ENCODE results near the gene UNC45A. TPM values are rescaled to one million over a fixed set of nuclear protein-coding genes. Genes with fewer than 3 reads are reported as not detected.

Gene UNC45A
- polyA plus RNA-seq, 1 donor = 23.2 TPM

GRCh38 chr15:90942354-90943120 is 7.5 kb downstream of the UNC45A start:
- DNase-seq (ENCODE audit: low read depth) = no peak

- no peak for DNase-seq (ENCODE audit: low read depth)
Measured at GRCh38 chr15:90945091-90945490, 10.0 kb downstream of the UNC45A start.

GRCh38 chr15:90946538-90946937 is 11.5 kb downstream of the UNC45A start:
- DNase-seq (ENCODE audit: low read depth) = no peak

GRCh38 chr15:90946941-90947576 is 12.0 kb downstream of the UNC45A start:
- DNase-seq (ENCODE audit: low read depth) = no peak

GRCh38 chr15:90947577-90948357 is 12.7 kb downstream of the UNC45A start:
- no peak for DNase-seq (ENCODE audit: low read depth)

GRCh38 chr15:90948506-90948905 is 13.4 kb downstream of the UNC45A start:
- no peak for DNase-seq (ENCODE audit: low read depth)

- DNase-seq (ENCODE audit: low read depth) = no peak
Measured at GRCh38 chr15:90949979-90950675, 15.0 kb downstream of the UNC45A start.

GRCh38 chr15:90950676-90951075 is 15.6 kb downstream of the UNC45A start:
- no peak for DNase-seq (ENCODE audit: low read depth)

GRCh38 chr15:90952901-90953677 is 18.0 kb downstream of the UNC45A start:
- no peak for DNase-seq (ENCODE audit: low read depth)

GRCh38 chr15:90953947-90954711 is 19.0 kb downstream of the UNC45A start:
- DNase-seq (ENCODE audit: low read depth) = no peak

- peak; percentile 92 for DNase-seq (ENCODE audit: low read depth)
Measured at GRCh38 chr15:90954712-90955623, 19.9 kb downstream of the UNC45A start, which contains the start of gene RCCD1. TSS of gene RCCD1 (plus strand) at chr15:90954884. CDS start at chr15:90956735, 1,851 bp downstream.

- no peak for DNase-seq (ENCODE audit: low read depth)
Measured at GRCh38 chr15:90955624-90956273, 20.7 kb downstream of the UNC45A start.

GRCh38 chr15:90956274-90957030 is 21.4 kb downstream of the UNC45A start:
- DNase-seq (ENCODE audit: low read depth) = no peak

GRCh38 chr15:90957031-90957790 is 22.1 kb downstream of the UNC45A start:
- no peak for DNase-seq (ENCODE audit: low read depth)

- DNase-seq (ENCODE audit: low read depth) = no peak
Measured at GRCh38 chr15:90957791-90958190, 22.7 kb downstream of the UNC45A start.

- DNase-seq (ENCODE audit: low read depth) = no peak
Measured at GRCh38 chr15:90959028-90959595, 24.0 kb downstream of the UNC45A start.

- no peak for DNase-seq (ENCODE audit: low read depth)
Measured at GRCh38 chr15:90959894-90960293, 24.8 kb downstream of the UNC45A start.

All from forelimb muscle (tissue), 1 donor.